K562 (cell line): ENCODE data around the gene SIRT2. TPM values are rescaled to one million over a fixed set of nuclear protein-coding genes. Genes with fewer than 3 reads are reported as not detected.

Experiments
- ATAC-seq: fragments of 200-7000 bp; cut with Tn5 transposase; 3 replicates; pipeline ENCODE4 v1.9.1; 2020; ENCODE audit warnings: moderate library complexity
- BruUV-seq: library from RNA; stranded (reverse); fragments of 400-500 nt; replicated peaks from 2 replicates; lab custom pipeline; 2021; lab: Mats Ljungman, UMichigan
- CTCF ChIA-PET: fragments of 300-600 bp; formaldehyde crosslinking; extraction: SDS; loops from one replicate; lab custom pipeline; 2021; ENCODE audit warnings: low intra/inter-chr PET ratio; lab: Yijun Ruan, JAX
- POLR2A ChIA-PET: fragments of 300-600, 350-650 bp; sonication (Branson Sonifier 250); formaldehyde crosslinking; extraction: SDS; loops from one replicate; lab custom pipeline; 2021; ENCODE audit warnings: antibody characterized with exemption, inconsistent platforms; lab: Yijun Ruan, JAX
- DNase-seq, 4 experiments: peaks; one replicate each; pipeline versions ENCODE4 v3.0.0 to v3.0.0-alpha.2; 2011 to 2018; ENCODE audit warnings: low spot score in 3 of 4, mixed read lengths in 3 of 4; ENCODE audit errors: extremely low read depth in 1 of 4
- FAIRE-seq: peaks from 2 replicates; lab custom pipeline; 2011; peaks lifted over from hg19 to GRCh38; lab: Jason Lieb, UNC
- H2AFZ ChIP-seq: 2 replicates; pipeline ENCODE4 v1.6.0; 2011; ENCODE audit warnings: low read depth, low read length, control low read depth, inconsistent platforms
- H3K27ac ChIP-seq: fragments of 200-600 bp; 3 replicates; pipeline ENCODE4 v1.8.0; 2011; ENCODE audit warnings: low read depth, mild to moderate bottlenecking, control low read depth, inconsistent platforms, low read length, moderate library complexity, mixed read lengths; ENCODE audit errors: extremely low read depth
- H3K27me3 ChIP-seq, 2 experiments: fragments of 300-600 bp in 1 of 2; 2 replicates in 1 of 2; 3 replicates in 1 of 2; pipeline versions ENCODE4 v1.6.0 to v1.8.0; 2011; ENCODE audit warnings: inconsistent platforms in 2 of 2, low read length in 2 of 2, mild to moderate bottlenecking in 1 of 2, mixed read lengths in 1 of 2, moderate library complexity in 1 of 2; ENCODE audit not compliant: control insufficient read depth in 2 of 2, insufficient read depth in 2 of 2
- H3K36me3 ChIP-seq: fragments of 300-600 bp; 3 replicates; pipeline ENCODE4 v1.8.0; 2011; ENCODE audit warnings: mild to moderate bottlenecking, low read length, inconsistent platforms; ENCODE audit not compliant: control insufficient read depth, insufficient read depth
- H3K4me1 ChIP-seq, 2 experiments: fragments of 200-600 bp in 1 of 2; replicated peaks in 1 of 2; 2 replicates in 1 of 2; 3 replicates in 1 of 2; pipeline versions ENCODE4 v1.5.1 to v1.8.0; 2011; ENCODE audit warnings: inconsistent platforms in 2 of 2, low read length in 2 of 2, mild to moderate bottlenecking in 1 of 2, mixed read lengths in 1 of 2, moderate library complexity in 1 of 2; ENCODE audit not compliant: control insufficient read depth in 2 of 2, insufficient read depth in 2 of 2
- H3K4me2 ChIP-seq: 2 replicates; pipeline ENCODE4 v1.6.1; 2011; ENCODE audit warnings: low read length, control low read depth, inconsistent platforms, mixed read lengths; ENCODE audit not compliant: insufficient read depth
- H3K4me3 ChIP-seq: fragments of 200-600 bp; sonication (generic), shearing (Covaris generic); 2 replicates; pipeline ENCODE4 v1.5.1; 2016; ENCODE audit warnings: control low read depth, inconsistent platforms
- H3K79me2 ChIP-seq: fragments of 200-600 bp; 3 replicates; pipeline ENCODE4 v1.8.0; 2011; ENCODE audit warnings: low read length, inconsistent platforms; ENCODE audit not compliant: control insufficient read depth, insufficient read depth
- H3K9ac ChIP-seq, 2 experiments: 2 replicates each; pipeline versions ENCODE4 v1.6.0 to v1.6.1; 2011; ENCODE audit warnings: low read depth in 2 of 2, low read length in 2 of 2, control low read depth in 1 of 2, inconsistent platforms in 1 of 2, mild to moderate bottlenecking in 1 of 2, mixed read lengths in 1 of 2; ENCODE audit not compliant: insufficient read depth in 1 of 2
- H3K9me1 ChIP-seq: one replicate; pipeline ENCODE4 v1.6.0; 2011; ENCODE audit warnings: inconsistent platforms, mild to moderate bottlenecking, low read length, moderate library complexity; ENCODE audit not compliant: control insufficient read depth, insufficient read depth
- H3K9me3 ChIP-seq: replicated peaks from 2 replicates; pipeline ENCODE4 v1.5.1; 2011; ENCODE audit warnings: low read depth, low read length, inconsistent platforms; ENCODE audit not compliant: control insufficient read depth, insufficient read depth
- H4K20me1 ChIP-seq: replicated peaks from 2 replicates; pipeline ENCODE4 v1.6.1; 2011; ENCODE audit warnings: low read length, inconsistent platforms, mixed read lengths; ENCODE audit not compliant: control insufficient read depth, insufficient read depth
- BRF2 ChIP-seq: IDR thresholded peaks from 3 replicates; pipeline ENCODE4 v1.6.1; 2011; ENCODE audit warnings: borderline replicate concordance, mild to moderate bottlenecking; ENCODE audit not compliant: insufficient read length, insufficient read depth
- CBX2 ChIP-seq: fragments of 200-600 bp; sonication (generic); IDR thresholded peaks from one replicate; pipeline ENCODE4 v1.6.1; 2012; ENCODE audit warnings: mild to moderate bottlenecking, low read length, inconsistent platforms; ENCODE audit not compliant: insufficient read depth, poor library complexity, severe bottlenecking
- FOXK2 ChIP-seq, 2 experiments: fragments of 450-650 bp; IDR thresholded peaks in 1 of 2; conservative IDR thresholded peaks in 1 of 2; 2 replicates each; pipeline ENCODE4 v1.6.1; 2016; ENCODE audit warnings: low read depth in 2 of 2, mild to moderate bottlenecking in 1 of 2
- IFI16 ChIP-seq: fragments of 250-450 bp; sonication (Bioruptor Pico); IDR thresholded peaks from 2 replicates; pipeline ENCODE4 v2.1.2; 2022; ENCODE audit warnings: mild to moderate bottlenecking, inconsistent platforms
- MCM2 ChIP-seq: fragments of 450-650 bp; IDR thresholded peaks from 2 replicates; pipeline ENCODE4 v1.6.1; 2017; ENCODE audit warnings: low read depth, mild to moderate bottlenecking
- PKNOX1 ChIP-seq: fragments of 450-650 bp; IDR thresholded peaks from 2 replicates; pipeline ENCODE4 v1.6.1; 2016
- POLR2B ChIP-seq: fragments of 450-650 bp; IDR thresholded peaks from 2 replicates; pipeline ENCODE4 v1.6.1; 2018; ENCODE audit warnings: low read depth; ENCODE audit not compliant: partially characterized antibody
- POLR2G ChIP-seq: fragments of 200-400 bp; formaldehyde crosslinking; IDR thresholded peaks from 2 replicates; pipeline ENCODE4 v1.6.1; 2017; ENCODE audit warnings: low read depth, mild to moderate bottlenecking, antibody characterized with exemption, low read length, moderate library complexity
- REST ChIP-seq, 2 experiments: fragments of 450-650 bp; formaldehyde crosslinking in 1 of 2; IDR thresholded peaks; 2 replicates each; pipeline versions ENCODE4 v1.4.0 to v1.6.1; 2014 to 2020; ENCODE audit warnings: mild to moderate bottlenecking in 2 of 2, borderline replicate concordance in 1 of 2, low read depth in 1 of 2
- STAG1 ChIP-seq: sonication (generic); formaldehyde crosslinking; IDR thresholded peaks from 2 replicates; pipeline ENCODE4 v1.5.0; 2020; ENCODE audit warnings: missing genetic modification reagents, borderline replicate concordance
- WGBS: fragments of 100-300 bp; shearing (Covaris generic); methylation state at CpG from one replicate; pipeline ENCODE4 v1.1.6; 2016; ENCODE audit warnings: low coverage, mixed read lengths; ENCODE audit not compliant: insufficient coverage; ENCODE audit errors: missing lambda C conversion rate; 5-methylcytosine and 5-hydroxymethylcytosine counted together
- in situ Hi-C: fragments of 300-500 bp; cut with MboI; formaldehyde crosslinking; loops from 4 replicates; pipeline ENCODE4 v1.15.0; 2018; ENCODE audit warnings: inconsistent platforms, mixed read lengths
- intact Hi-C: fragments of 100-400 bp; cut with micrococcal nuclease; formaldehyde crosslinking; loops from 2 replicates; pipeline ENCODE4 v1.14.2; 2022
- polyA plus RNA-seq, 8 experiments: library from polyadenylated mRNA; depleted of rRNA in 4 of 8; stranded (reverse) in 5 of 8; unstranded in 3 of 8; fragments of >200 nt; fragmentation: Nextera tagmentation in 2 of 8; fragmentation: Illumina TruSeq in 1 of 8; extraction: Ambion mirVana in 2 of 8; extraction: Trizol in 1 of 8; gene quantifications; 2 replicates each; pipeline versions ENCODE4 v1.2.1 to v1.2.3, GENCODE V29; 2011 to 2014; ENCODE audit warnings: inconsistent platforms in 1 of 8, missing spikeins in 1 of 8
- total RNA-seq, 7 experiments: library from RNA; depleted of rRNA in 6 of 7; stranded (reverse); fragments of >200 nt in 6 of 7; fragmentation: Illumina TruSeq in 2 of 7; extraction: Trizol in 2 of 7; gene quantifications; 2 replicates each; pipeline versions ENCODE4 v1.2.1 to v1.2.3, GENCODE V29; 2011 to 2021; ENCODE audit warnings: low replicate concordance in 1 of 7

SIRT2 gene
- total and polyA plus RNA-seq, 9 of the 15 experiments (the other 6 are each of a cell fraction or from before 2014, with no cell fraction given): 2.3 to 35.2 (median 22.9) TPM

GRCh38 chr19:38838208-38838985, 61.0 kb downstream of the SIRT2 start:
- CTCF ChIA-PET: no interaction called here
- no TSS peak for BruUV-seq
- Histone ChIP-seq H3K4me3 (no peak overlapping the region), H2AFZ (no peak overlapping the region), H3K9ac (peak overlapping the region in 1 of 2 experiments; percentile 37; a peak in 1 of 4 replicates), H3K27me3 (no peaks in the 10 kb centered on the region), H3K9me1 (no peaks in the 10 kb centered on the region), H4K20me1 (peaks cover 20% of the 10 kb centered on the region), H3K27ac (no peak overlapping the region; the same call in 2 of the 3 replicates), H3K4me2 (no peak overlapping the region), H3K4me1 (peaks cover 0 to 14% of the 10 kb centered on the region in 2 experiments; a peak in 4 of 5 replicates), H3K79me2 (peaks cover 25% of the 10 kb centered on the region), H3K9me3 (no peaks in the 10 kb centered on the region), H3K36me3 (peaks cover 80% of the 10 kb centered on the region)
- intact Hi-C loops: no loop called here
- 87% methylated on average over 14 of the region's 19 CpGs for WGBS
- POLR2A ChIA-PET: interaction anchor here (0.8 to 4.7 kb wide), 6 partner anchors 11 to 149 kb away, joined by 3 to 58 read pairs (median 3); partner anchors contain the start of gene HNRNPL
- in situ Hi-C loops: no loop called here
- ATAC-seq: peak; percentile 5; the same call in 2 of the 3 replicates
- peak in 1 of 4 experiments; percentile 10 for DNase-seq
- peak; percentile 77 for FAIRE-seq
- TF ChIP-seq POLR2B: peak; percentile 52
- no peak for TF ChIP-seq IFI16
- no peak for TF ChIP-seq REST (IDR thresholded peaks at IDR 0.05; ENCODE audit: borderline replicate concordance)
- no peak for TF ChIP-seq REST (CRISPR knock-in tag; IDR thresholded peaks at IDR 0.05; ENCODE audit: low read depth)
- TF ChIP-seq MCM2: no peak
- TF ChIP-seq PKNOX1: no peak
- no peak for TF ChIP-seq FOXK2 (conservative IDR thresholded peaks at IDR 0.05 in 1 of 2, IDR thresholded peaks at IDR 0.05 in 1 of 2; ENCODE audit: low read depth in 2 of 2)
- no peak for TF ChIP-seq STAG1 (CRISPR knock-in tag)
- TF ChIP-seq POLR2G: peak; percentile 64
- TF ChIP-seq CBX2: no peak
- TF ChIP-seq BRF2: no peak
